Testis (tissue), 2 donors: ENCODE measurements around the gene RESP18.

ENCODE experiments used
- CTCF ChIP-seq, 3 experiments: fragments of 450-650 bp in 2 of 3; fragments of 200-600 bp in 1 of 3; sonication (generic) in 1 of 3; IDR thresholded peaks; one replicate each; pipeline ENCODE4 v1.5.1; 2016 to 2019; ENCODE audit warnings: antibody characterized with exemption in 3 of 3, mild to moderate bottlenecking in 2 of 3, moderate library complexity in 1 of 3
- POLR2A ChIP-seq: fragments of 450-650 bp; IDR thresholded peaks from one replicate; pipeline ENCODE4 v1.6.1; 2017; ENCODE audit warnings: antibody characterized with exemption, mild to moderate bottlenecking, moderate library complexity

GRCh38 chr2:219362524-219363164, 30.1 kb upstream of the RESP18 start:
- TF ChIP-seq POLR2A (no peak), CTCF (IDR thresholded peaks at IDR 0.05) (no peak)
